K562 (cell line): Measurements from ENCODE around the gene ZNF513. TPM values are rescaled to one million over a fixed set of nuclear protein-coding genes. Genes with fewer than 3 reads are reported as not detected.

ENCODE experiments used
- ATAC-seq: fragments of 200-7000 bp; cut with Tn5 transposase; 3 replicates; pipeline ENCODE4 v1.9.1; 2020; ENCODE audit warnings: moderate library complexity
- BruUV-seq: library from RNA; stranded (reverse); fragments of 400-500 nt; replicated peaks from 2 replicates; lab custom pipeline; 2021; lab: Mats Ljungman, UMichigan
- CTCF ChIA-PET: fragments of 300-600 bp; formaldehyde crosslinking; extraction: SDS; loops from one replicate; lab custom pipeline; 2021; ENCODE audit warnings: low intra/inter-chr PET ratio; lab: Yijun Ruan, JAX
- POLR2A ChIA-PET: fragments of 300-600, 350-650 bp; sonication (Branson Sonifier 250); formaldehyde crosslinking; extraction: SDS; loops from one replicate; lab custom pipeline; 2021; ENCODE audit warnings: antibody characterized with exemption, inconsistent platforms; lab: Yijun Ruan, JAX
- DNase-seq, 4 experiments: peaks; one replicate each; pipeline versions ENCODE4 v3.0.0 to v3.0.0-alpha.2; 2011 to 2018; ENCODE audit warnings: low spot score in 3 of 4, mixed read lengths in 3 of 4; ENCODE audit errors: extremely low read depth in 1 of 4
- FAIRE-seq: peaks from 2 replicates; lab custom pipeline; 2011; peaks lifted over from hg19 to GRCh38; lab: Jason Lieb, UNC
- H2AFZ ChIP-seq: 2 replicates; pipeline ENCODE4 v1.6.0; 2011; ENCODE audit warnings: low read depth, low read length, control low read depth, inconsistent platforms
- H3K27ac ChIP-seq: fragments of 200-600 bp; 3 replicates; pipeline ENCODE4 v1.8.0; 2011; ENCODE audit warnings: low read depth, mild to moderate bottlenecking, control low read depth, inconsistent platforms, low read length, moderate library complexity, mixed read lengths; ENCODE audit errors: extremely low read depth
- H3K27me3 ChIP-seq, 2 experiments: fragments of 300-600 bp in 1 of 2; 2 replicates in 1 of 2; 3 replicates in 1 of 2; pipeline versions ENCODE4 v1.6.0 to v1.8.0; 2011; ENCODE audit warnings: inconsistent platforms in 2 of 2, low read length in 2 of 2, mild to moderate bottlenecking in 1 of 2, mixed read lengths in 1 of 2, moderate library complexity in 1 of 2; ENCODE audit not compliant: control insufficient read depth in 2 of 2, insufficient read depth in 2 of 2
- H3K36me3 ChIP-seq: fragments of 300-600 bp; 3 replicates; pipeline ENCODE4 v1.8.0; 2011; ENCODE audit warnings: mild to moderate bottlenecking, low read length, inconsistent platforms; ENCODE audit not compliant: control insufficient read depth, insufficient read depth
- H3K4me1 ChIP-seq, 2 experiments: fragments of 200-600 bp in 1 of 2; replicated peaks in 1 of 2; 2 replicates in 1 of 2; 3 replicates in 1 of 2; pipeline versions ENCODE4 v1.5.1 to v1.8.0; 2011; ENCODE audit warnings: inconsistent platforms in 2 of 2, low read length in 2 of 2, mild to moderate bottlenecking in 1 of 2, mixed read lengths in 1 of 2, moderate library complexity in 1 of 2; ENCODE audit not compliant: control insufficient read depth in 2 of 2, insufficient read depth in 2 of 2
- H3K4me2 ChIP-seq: 2 replicates; pipeline ENCODE4 v1.6.1; 2011; ENCODE audit warnings: low read length, control low read depth, inconsistent platforms, mixed read lengths; ENCODE audit not compliant: insufficient read depth
- H3K4me3 ChIP-seq: fragments of 200-600 bp; sonication (generic), shearing (Covaris generic); 2 replicates; pipeline ENCODE4 v1.5.1; 2016; ENCODE audit warnings: control low read depth, inconsistent platforms
- H3K79me2 ChIP-seq: fragments of 200-600 bp; 3 replicates; pipeline ENCODE4 v1.8.0; 2011; ENCODE audit warnings: low read length, inconsistent platforms; ENCODE audit not compliant: control insufficient read depth, insufficient read depth
- H3K9ac ChIP-seq, 2 experiments: 2 replicates each; pipeline versions ENCODE4 v1.6.0 to v1.6.1; 2011; ENCODE audit warnings: low read depth in 2 of 2, low read length in 2 of 2, control low read depth in 1 of 2, inconsistent platforms in 1 of 2, mild to moderate bottlenecking in 1 of 2, mixed read lengths in 1 of 2; ENCODE audit not compliant: insufficient read depth in 1 of 2
- H3K9me1 ChIP-seq: one replicate; pipeline ENCODE4 v1.6.0; 2011; ENCODE audit warnings: inconsistent platforms, mild to moderate bottlenecking, low read length, moderate library complexity; ENCODE audit not compliant: control insufficient read depth, insufficient read depth
- H3K9me3 ChIP-seq: replicated peaks from 2 replicates; pipeline ENCODE4 v1.5.1; 2011; ENCODE audit warnings: low read depth, low read length, inconsistent platforms; ENCODE audit not compliant: control insufficient read depth, insufficient read depth
- H4K20me1 ChIP-seq: replicated peaks from 2 replicates; pipeline ENCODE4 v1.6.1; 2011; ENCODE audit warnings: low read length, inconsistent platforms, mixed read lengths; ENCODE audit not compliant: control insufficient read depth, insufficient read depth
- PHB ChIP-seq: fragments of 250-450 bp; sonication (Bioruptor Pico); IDR thresholded peaks from 2 replicates; pipeline ENCODE4 v1.5.0; 2021
- ZNF121 ChIP-seq: sonication (generic); formaldehyde crosslinking; conservative IDR thresholded peaks from 2 replicates; pipeline ENCODE4 v1.8.0; 2022; ENCODE audit warnings: missing genetic modification reagents
- WGBS: fragments of 100-300 bp; shearing (Covaris generic); methylation state at CpG from one replicate; pipeline ENCODE4 v1.1.6; 2016; ENCODE audit warnings: low coverage, mixed read lengths; ENCODE audit not compliant: insufficient coverage; ENCODE audit errors: missing lambda C conversion rate; 5-methylcytosine and 5-hydroxymethylcytosine counted together
- in situ Hi-C: fragments of 300-500 bp; cut with MboI; formaldehyde crosslinking; loops from 4 replicates; pipeline ENCODE4 v1.15.0; 2018; ENCODE audit warnings: inconsistent platforms, mixed read lengths
- intact Hi-C: fragments of 100-400 bp; cut with micrococcal nuclease; formaldehyde crosslinking; loops from 2 replicates; pipeline ENCODE4 v1.14.2; 2022
- polyA plus RNA-seq, 8 experiments: library from polyadenylated mRNA; depleted of rRNA in 4 of 8; stranded (reverse) in 5 of 8; unstranded in 3 of 8; fragments of >200 nt; fragmentation: Nextera tagmentation in 2 of 8; fragmentation: Illumina TruSeq in 1 of 8; extraction: Ambion mirVana in 2 of 8; extraction: Trizol in 1 of 8; gene quantifications; 2 replicates each; pipeline versions ENCODE4 v1.2.1 to v1.2.3, GENCODE V29; 2011 to 2014; ENCODE audit warnings: inconsistent platforms in 1 of 8, missing spikeins in 1 of 8
- total RNA-seq, 7 experiments: library from RNA; depleted of rRNA in 6 of 7; stranded (reverse); fragments of >200 nt in 6 of 7; fragmentation: Illumina TruSeq in 2 of 7; extraction: Trizol in 2 of 7; gene quantifications; 2 replicates each; pipeline versions ENCODE4 v1.2.1 to v1.2.3, GENCODE V29; 2011 to 2021; ENCODE audit warnings: low replicate concordance in 1 of 7
- TF ChIP-seq, protein P1 (sequence below): fragments of 250-450 bp; sonication (Bioruptor Pico); IDR thresholded peaks from 2 replicates; pipeline ENCODE4 v1.4.0; 2020; ENCODE audit warnings: mild to moderate bottlenecking, moderate library complexity

The ZNF513 gene
- total and polyA plus RNA-seq, 9 of the 15 experiments (the other 6 are each of a cell fraction or from before 2014, with no cell fraction given), result 0.04 to 13.6 (median 4.4) TPM

DNA sequence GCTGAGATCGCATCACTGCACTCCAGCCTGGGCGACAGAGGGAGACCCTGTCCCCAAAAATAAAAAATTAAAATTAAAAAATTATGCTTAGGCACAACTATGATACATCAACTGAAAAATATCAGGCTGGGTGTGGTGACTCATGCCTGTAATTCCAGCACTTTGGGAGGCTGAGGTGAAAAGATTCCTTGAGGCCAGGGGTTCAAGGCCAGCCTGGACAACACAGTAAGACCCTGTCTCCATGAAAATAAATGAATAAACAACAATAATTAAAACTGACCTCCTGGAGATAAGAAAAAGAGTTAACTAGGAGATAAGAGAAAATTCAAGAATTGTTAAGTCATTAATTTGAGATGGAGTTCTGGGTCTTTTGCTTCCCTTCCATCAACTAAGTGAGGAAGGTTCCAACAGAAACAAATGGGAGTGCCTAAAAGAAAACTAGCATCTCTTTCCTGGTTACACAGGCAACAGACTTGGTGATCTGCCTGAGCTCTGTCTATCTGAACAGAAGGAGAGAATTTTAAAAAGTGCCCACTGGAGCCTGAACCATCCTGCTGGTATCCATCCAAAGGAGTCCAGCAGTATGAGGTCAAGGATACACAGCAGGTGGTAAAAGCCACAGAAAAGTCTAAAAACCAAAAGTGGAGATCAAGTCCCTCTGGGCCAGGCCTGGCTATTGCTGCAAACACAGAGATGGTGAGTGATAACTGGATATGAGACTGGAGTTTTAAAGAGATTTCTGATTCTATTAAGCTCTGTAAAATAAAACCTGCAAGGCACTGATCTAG is 20.0 kb upstream of the ZNF513 start:
- H3K9me3 ChIP-seq, result no peaks in the 10 kb centered on the region
- H3K27me3 ChIP-seq, result no peaks in the 10 kb centered on the region
- H2AFZ ChIP-seq, result no peak overlapping the region
- H3K36me3 ChIP-seq, result peaks cover 61% of the 10 kb centered on the region
- FAIRE-seq (no peak), ATAC-seq (peak; percentile 31; the same call in 2 of the 3 replicates), DNase-seq (peak in 1 of 4 experiments; percentile 9)
- no peaks in the 10 kb centered on the region for H3K9me1 ChIP-seq
- H3K4me1 ChIP-seq, result no peaks in the 10 kb centered on the region; a peak in 2 of 5 replicates
- in situ Hi-C loops (no loop called here), intact Hi-C loops (no loop called here)
- no peak overlapping the region for H3K4me3 ChIP-seq
- 100% methylated on average over 2 of the region's 2 CpGs for WGBS
- H3K9ac ChIP-seq, result no peak overlapping the region
- H4K20me1 ChIP-seq, result 0 out of 2 replicates have a peak, but pooled peaks cover 4% of the 10 kb centered on the region
- TF ChIP-seq PHB (0 out of 2 replicates have a peak, but pooled peaks have one; percentile 43), ZNF121 (CRISPR knock-in tag) (peak; percentile 73)
- TF ChIP-seq, protein P1, sequence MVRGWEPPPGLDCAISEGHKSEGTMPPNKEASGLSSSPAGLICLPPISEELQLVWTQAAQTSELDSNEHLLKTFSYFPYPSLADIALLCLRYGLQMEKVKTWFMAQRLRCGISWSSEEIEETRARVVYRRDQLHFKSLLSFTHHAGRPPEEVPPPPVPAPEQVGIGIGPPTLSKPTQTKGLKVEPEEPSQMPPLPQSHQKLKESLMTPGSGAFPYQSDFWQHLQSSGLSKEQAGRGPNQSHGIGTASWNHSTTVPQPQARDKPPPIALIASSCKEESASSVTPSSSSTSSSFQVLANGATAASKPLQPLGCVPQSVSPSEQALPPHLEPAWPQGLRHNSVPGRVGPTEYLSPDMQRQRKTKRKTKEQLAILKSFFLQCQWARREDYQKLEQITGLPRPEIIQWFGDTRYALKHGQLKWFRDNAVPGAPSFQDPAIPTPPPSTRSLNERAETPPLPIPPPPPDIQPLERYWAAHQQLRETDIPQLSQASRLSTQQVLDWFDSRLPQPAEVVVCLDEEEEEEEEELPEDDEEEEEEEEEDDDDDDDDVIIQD (CRISPR knock-in tag), result no peak
- CTCF ChIA-PET, result no interaction called here
- POLR2A ChIA-PET, result interaction anchor here (0.6 to 0.8 kb wide), 2 partner anchors 9 to 137 kb away, joined by 3 to 5 read pairs; partner anchors contain the start of gene PPM1G
- peaks cover 95% of the 10 kb centered on the region for H3K79me2 ChIP-seq
- no peak overlapping the region for H3K27ac ChIP-seq
- BruUV-seq, result no TSS peak
- H3K4me2 ChIP-seq, result no peak overlapping the region
